H1 (cell line): ENCODE data around the gene LAMB1. TPM values are rescaled to one million over a fixed set of nuclear protein-coding genes. Genes with fewer than 3 reads are reported as not detected.

Experiments
- CTCF ChIA-PET: fragments of 300-600 bp; sonication (Branson Sonifier 250); formaldehyde crosslinking; loops from one replicate; lab custom pipeline; 2021; ENCODE audit not compliant: partially characterized antibody; lab: Charles Lee
- POLR2A ChIA-PET: fragments of 300-600 bp; sonication (Branson Sonifier 250); formaldehyde crosslinking; loops from one replicate; lab custom pipeline; 2021; ENCODE audit warnings: inconsistent platforms; ENCODE audit not compliant: partially characterized antibody; lab: Charles Lee
- DNase-seq, 2 experiments: peaks; one replicate each; pipeline versions ENCODE4 v3.0.0 to v3.0.0-alpha.2; 2010 to 2022; ENCODE audit warnings: low spot score in 2 of 2, low read depth in 1 of 2, mixed read lengths in 1 of 2
- FAIRE-seq: peaks from 2 replicates; lab custom pipeline; 2011; peaks lifted over from hg19 to GRCh38; lab: Jason Lieb, UNC
- H2AFZ ChIP-seq: 2 replicates; pipeline ENCODE4 v1.8.1; 2012; ENCODE audit warnings: low read length, inconsistent platforms
- H2AK5ac ChIP-seq: 2 replicates; pipeline ENCODE4 v1.6.1; 2013; ENCODE audit warnings: low read depth, low read length
- H2BK120ac ChIP-seq: replicated peaks from 2 replicates; pipeline ENCODE3; 2013; ENCODE audit warnings: low read depth, low read length, inconsistent platforms
- H2BK12ac ChIP-seq: 2 replicates; pipeline ENCODE4 v1.6.1; 2013; ENCODE audit warnings: low read depth, low read length
- H2BK15ac ChIP-seq: 2 replicates; pipeline ENCODE4 v1.6.1; 2013; ENCODE audit warnings: low read length
- H2BK20ac ChIP-seq: 2 replicates; pipeline ENCODE4 v1.6.1; 2013; ENCODE audit warnings: low read length
- H2BK5ac ChIP-seq: 2 replicates; pipeline ENCODE4 v1.6.1; 2013; ENCODE audit warnings: low read depth, low read length
- H3K14ac ChIP-seq: 2 replicates; pipeline ENCODE4 v1.6.1; 2013; ENCODE audit warnings: inconsistent platforms; ENCODE audit not compliant: insufficient read length
- H3K18ac ChIP-seq: 2 replicates; pipeline ENCODE4 v1.6.1; 2013; ENCODE audit warnings: low read length; ENCODE audit errors: extremely low read depth
- H3K23ac ChIP-seq: 2 replicates; pipeline ENCODE4 v1.6.1; 2013; ENCODE audit warnings: inconsistent platforms; ENCODE audit not compliant: insufficient read length
- H3K23me2 ChIP-seq: 2 replicates; pipeline ENCODE4 v1.6.1; 2013; ENCODE audit warnings: low read depth, low read length
- H3K27ac ChIP-seq: 2 replicates; pipeline ENCODE4 v1.6.1; 2011; ENCODE audit warnings: low read depth, low read length, inconsistent platforms
- H3K27me3 ChIP-seq, 4 experiments: replicated peaks in 1 of 4; 1 replicate in 1 of 4; 2 replicates in 3 of 4; pipeline versions ENCODE4 v1.6.1 to v1.8.1; 2011 to 2013; ENCODE audit warnings: low read length in 3 of 4, mild to moderate bottlenecking in 3 of 4, inconsistent platforms in 2 of 4, mixed read lengths in 2 of 4, moderate library complexity in 1 of 4; ENCODE audit not compliant: control insufficient read depth in 3 of 4, insufficient read depth in 3 of 4; ENCODE audit errors: extremely low read depth in 1 of 4
- H3K36me3 ChIP-seq, 4 experiments: 2 replicates each; pipeline versions ENCODE4 v1.6.1 to v1.8.1; 2011 to 2013; ENCODE audit warnings: mild to moderate bottlenecking in 4 of 4, low read length in 3 of 4, moderate library complexity in 2 of 4, control low read depth in 1 of 4, inconsistent platforms in 1 of 4; ENCODE audit not compliant: insufficient read depth in 4 of 4, control insufficient read depth in 2 of 4
- H3K4ac ChIP-seq: replicated peaks from 2 replicates; pipeline ENCODE3; 2013; ENCODE audit warnings: low read length, low read depth, mixed read lengths, inconsistent platforms; ENCODE audit not compliant: insufficient read length
- H3K4me1 ChIP-seq, 4 experiments: replicated peaks in 1 of 4; 1 replicate in 1 of 4; 2 replicates in 3 of 4; pipeline versions ENCODE4 v1.6.1 to v1.8.1; 2011 to 2013; ENCODE audit warnings: low read length in 3 of 4, inconsistent platforms in 2 of 4, mixed read lengths in 1 of 4; ENCODE audit not compliant: insufficient read depth in 4 of 4, control insufficient read depth in 3 of 4
- H3K4me2 ChIP-seq, 2 experiments: 2 replicates each; pipeline versions ENCODE4 v1.6.1 to v1.8.1; 2011 to 2013; ENCODE audit warnings: low read depth in 2 of 2, low read length in 2 of 2, control low read depth in 1 of 2, inconsistent platforms in 1 of 2, mild to moderate bottlenecking in 1 of 2; ENCODE audit not compliant: insufficient read depth in 1 of 2
- H3K4me3 ChIP-seq, 4 experiments: fragments of 200-600, 300-600 bp in 1 of 4; sonication (generic), shearing (Covaris generic), sonication (Bioruptor Twin) in 1 of 4; 2 replicates each; pipeline versions ENCODE4 v1.5.1 to v1.8.1; 2011 to 2016; ENCODE audit warnings: low read length in 4 of 4, low read depth in 3 of 4, control low read depth in 2 of 4, inconsistent platforms in 2 of 4, mild to moderate bottlenecking in 2 of 4, mixed read lengths in 1 of 4, moderate library complexity in 1 of 4; ENCODE audit not compliant: insufficient read depth in 2 of 4; ENCODE audit errors: extremely low read depth in 1 of 4
- H3K56ac ChIP-seq: replicated peaks from 2 replicates; pipeline ENCODE3; 2013; ENCODE audit warnings: low read depth, mild to moderate bottlenecking, mixed read lengths, low read length, inconsistent platforms; ENCODE audit not compliant: insufficient read length
- H3K79me1 ChIP-seq: 2 replicates; pipeline ENCODE4 v1.6.1; 2013; ENCODE audit warnings: low read depth, low read length, control low read depth
- H3K79me2 ChIP-seq, 2 experiments: 2 replicates each; pipeline versions ENCODE4 v1.6.1 to v1.8.1; 2012 to 2013; ENCODE audit warnings: low read length in 2 of 2, mild to moderate bottlenecking in 2 of 2, inconsistent platforms in 1 of 2; ENCODE audit not compliant: insufficient read depth in 2 of 2, control insufficient read depth in 1 of 2
- H3K9ac ChIP-seq, 4 experiments: replicated peaks in 1 of 4; 1 replicate in 1 of 4; 2 replicates in 3 of 4; pipeline versions ENCODE4 v1.6.1 to v1.8.1; 2011 to 2013; ENCODE audit warnings: low read depth in 3 of 4, low read length in 3 of 4, control low read depth in 2 of 4, mild to moderate bottlenecking in 2 of 4, moderate library complexity in 2 of 4, inconsistent platforms in 1 of 4; ENCODE audit errors: extremely low read depth in 1 of 4
- H3K9me3 ChIP-seq, 2 experiments: 2 replicates each; pipeline versions ENCODE4 v1.6.1 to v1.8.1; 2012 to 2013; ENCODE audit warnings: mild to moderate bottlenecking in 2 of 2, moderate library complexity in 2 of 2, control low read depth in 1 of 2, inconsistent platforms in 1 of 2, low read depth in 1 of 2, low read length in 1 of 2, mixed read lengths in 1 of 2; ENCODE audit not compliant: insufficient read depth in 2 of 2
- H4K20me1 ChIP-seq, 2 experiments: replicated peaks in 1 of 2; 2 replicates each; pipeline versions ENCODE3 to v1.8.1; 2011 to 2013; ENCODE audit warnings: inconsistent platforms in 2 of 2, low read length in 2 of 2, mild to moderate bottlenecking in 1 of 2; ENCODE audit not compliant: insufficient read depth in 2 of 2, control insufficient read depth in 1 of 2
- H4K5ac ChIP-seq: 2 replicates; pipeline ENCODE4 v1.6.1; 2013; ENCODE audit warnings: low read length, low read depth, mixed read lengths, inconsistent platforms; ENCODE audit not compliant: insufficient read length
- H4K8ac ChIP-seq: 2 replicates; pipeline ENCODE4 v1.8.0; 2013; ENCODE audit warnings: mild to moderate bottlenecking, moderate library complexity, low read length, inconsistent platforms; ENCODE audit not compliant: insufficient read depth; ENCODE audit errors: extremely low read depth
- H4K91ac ChIP-seq: replicated peaks from 2 replicates; pipeline ENCODE3; 2013; ENCODE audit warnings: low read length, mixed read lengths, inconsistent platforms; ENCODE audit not compliant: insufficient read length
- ASH2L ChIP-seq: fragments of 200-600, 300-600 bp; sonication (generic); IDR thresholded peaks from one replicate; pipeline ENCODE4 v1.7.1; 2017; ENCODE audit warnings: low read length
- CTCF ChIP-seq, 3 experiments: IDR thresholded peaks; 1 replicate in 2 of 3; 2 replicates in 1 of 3; pipeline versions ENCODE4 v1.5.1 to v1.6.1; 2011; ENCODE audit warnings: low read length in 3 of 3, mild to moderate bottlenecking in 3 of 3, inconsistent platforms in 2 of 3, low read depth in 1 of 3, moderate library complexity in 1 of 3; ENCODE audit not compliant: insufficient read depth in 1 of 3; ENCODE audit errors: control extremely low read depth in 1 of 3
- GTF2F1 ChIP-seq: IDR thresholded peaks from 2 replicates; pipeline ENCODE4 v1.6.1; 2012; ENCODE audit warnings: low read depth, low read length, improper control_type of control experiment, borderline replicate concordance
- NRF1 ChIP-seq: IDR thresholded peaks from 2 replicates; pipeline ENCODE4 v1.6.1; 2011; ENCODE audit warnings: mild to moderate bottlenecking, low read depth, low read length, improper control_type of control experiment
- WGBS, 2 experiments: shearing (Covaris generic) in 1 of 2; methylation state at CpG; one replicate each; pipeline versions ENCODE4 v1.1.6 to v1.1.7; 2013 to 2015; ENCODE audit warnings: low lambda C conversion rate in 2 of 2, mixed read lengths in 2 of 2, inconsistent platforms in 1 of 2, low coverage in 1 of 2, missing lambda C conversion rate in 1 of 2; ENCODE audit not compliant: insufficient replicate concordance in 2 of 2, insufficient coverage in 1 of 2, insufficient read length in 1 of 2; ENCODE audit errors: extremely low coverage in 1 of 2, missing lambda C conversion rate in 1 of 2; 5-methylcytosine and 5-hydroxymethylcytosine counted together
- polyA plus RNA-seq, 7 experiments: library from polyadenylated mRNA; depleted of rRNA in 3 of 7; stranded (reverse) in 5 of 7; unstranded in 2 of 7; fragments of >200 nt in 5 of 7; fragments of 200-250 nt in 2 of 7; gene quantifications; 1 replicate in 5 of 7; 2 replicates in 1 of 7; 4 replicates in 1 of 7; pipeline versions ENCODE4 v1.2.1 to v1.2.3, GENCODE V29; 2011 to 2013; ENCODE audit warnings: missing spikeins in 2 of 7, mixed read lengths in 2 of 7
- total RNA-seq: library from RNA; stranded (reverse); fragmentation: NEBNext Ultra II Directional; extraction: Animal tissue kit (Norgen Biotek cat#: 25700); gene quantifications from 2 replicates; pipeline ENCODE4 v1.2.1, GENCODE V29; 2021

The LAMB1 gene
- total and polyA plus RNA-seq, 2 of the 8 experiments (the other 6 are each of a cell fraction or from before 2014, with no cell fraction given), result 31.9 to 38.5 TPM

- Histone ChIP-seq H3K79me2 (no peaks in the 10 kb centered on the region), H3K27ac (no peak overlapping the region)
- no peak for FAIRE-seq
Measured at GRCh38 chr7:107982918-107983389, 20.0 kb downstream of the LAMB1 start.

More at GRCh38 chr7:107982918-107983389, 20.0 kb downstream of the LAMB1 start:
- Histone ChIP-seq H3K9me3 (no peaks in the 10 kb centered on the region), H3K36me3 (peaks cover 0 to 23% (median under 1%) of the 10 kb centered on the region in 4 experiments; a peak in 3 of 8 replicates), H3K4me2 (no peak overlapping the region), H4K20me1 (no peaks in the 10 kb centered on the region), H3K14ac (no peak overlapping the region), H2BK20ac (no peak overlapping the region), H3K56ac (no peak overlapping the region), H3K79me1 (no peaks in the 10 kb centered on the region), H2BK15ac (no peak overlapping the region), H3K4ac (no peak overlapping the region), H4K91ac (no peak overlapping the region), H3K23ac (no peak overlapping the region), H4K5ac (no peak overlapping the region), H2BK120ac (no peak overlapping the region), H2AK5ac (no peak overlapping the region), H3K23me2 (no peaks in the 10 kb centered on the region), H3K27me3 (no peaks in the 10 kb centered on the region), H3K4me1 (peaks cover 0 to 3% (median 0%) of the 10 kb centered on the region in 4 experiments; a peak in 1 of 7 replicates), H2BK5ac (no peak overlapping the region), H4K8ac (no peak overlapping the region), H2AFZ (no peak overlapping the region), H3K9ac (no peak overlapping the region), H3K18ac (no peak overlapping the region), H3K4me3 (no peak overlapping the region), H2BK12ac (no peak overlapping the region)
- WGBS, 2 experiments, result 78% methylated on average over 2 of the region's 2 CpGs; no CpG with 5 or more reads in 1 of the 2 experiments
- no peak for TF ChIP-seq NRF1
- no peak for TF ChIP-seq CTCF (IDR thresholded peaks at IDR 0.05; ENCODE audit: control extremely low read depth in 1 of 3, insufficient read depth in 1 of 3, low read depth in 1 of 3, low read length in 3 of 3)
- no peak for TF ChIP-seq GTF2F1
- TF ChIP-seq ASH2L, result no peak
- POLR2A ChIA-PET, result interaction anchor here (1.2 kb wide), 1 partner anchor 19 kb away, joined by 3 read pairs; no protein-coding TSS in a partner anchor
- CTCF ChIA-PET, result interaction anchor here (0.6 to 3.9 kb wide), 7 partner anchors 10 to 296 kb away, joined by 3 to 19 read pairs (median 4); no protein-coding TSS in a partner anchor
- DNase-seq, result no peak
